HG02763 (cell line): ENCODE results near the gene HDGF.

Experiments used
- ATAC-seq: cut with Tn5 transposase; IDR thresholded peaks from one replicate; pipeline ENCODE4 v1.9.1; 2021; ENCODE audit warnings: mild to moderate bottlenecking, moderate library complexity; ENCODE audit not compliant: unreplicated experiment

HDGF gene

DNA sequence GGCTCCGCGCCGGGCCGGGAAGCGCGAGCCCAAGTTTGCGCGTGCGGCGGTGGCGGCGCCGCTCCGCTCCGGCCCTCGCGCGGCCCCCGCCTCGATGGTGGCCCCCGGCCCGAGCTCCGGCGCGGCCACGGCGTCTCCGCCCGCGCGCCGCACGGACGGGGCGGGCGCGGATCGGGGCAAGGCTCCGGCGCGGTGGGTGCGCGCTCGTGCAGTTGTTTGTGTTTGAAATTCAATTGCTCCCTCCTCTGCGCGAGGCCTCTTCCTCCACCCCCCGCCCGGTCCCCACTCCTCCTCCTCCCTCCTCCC is at the start of gene HDGF:
Gene HDGF (minus strand): TSS at position 225 of the 306 bp plus-strand sequence. CDS start 246 bp downstream, outside the sequence.
- peak; percentile 15 for ATAC-seq

- ATAC-seq, result no peak
Observed at GRCh38 chr1:156797212-156797871, 45.9 kb upstream of the HDGF start.

DNA sequence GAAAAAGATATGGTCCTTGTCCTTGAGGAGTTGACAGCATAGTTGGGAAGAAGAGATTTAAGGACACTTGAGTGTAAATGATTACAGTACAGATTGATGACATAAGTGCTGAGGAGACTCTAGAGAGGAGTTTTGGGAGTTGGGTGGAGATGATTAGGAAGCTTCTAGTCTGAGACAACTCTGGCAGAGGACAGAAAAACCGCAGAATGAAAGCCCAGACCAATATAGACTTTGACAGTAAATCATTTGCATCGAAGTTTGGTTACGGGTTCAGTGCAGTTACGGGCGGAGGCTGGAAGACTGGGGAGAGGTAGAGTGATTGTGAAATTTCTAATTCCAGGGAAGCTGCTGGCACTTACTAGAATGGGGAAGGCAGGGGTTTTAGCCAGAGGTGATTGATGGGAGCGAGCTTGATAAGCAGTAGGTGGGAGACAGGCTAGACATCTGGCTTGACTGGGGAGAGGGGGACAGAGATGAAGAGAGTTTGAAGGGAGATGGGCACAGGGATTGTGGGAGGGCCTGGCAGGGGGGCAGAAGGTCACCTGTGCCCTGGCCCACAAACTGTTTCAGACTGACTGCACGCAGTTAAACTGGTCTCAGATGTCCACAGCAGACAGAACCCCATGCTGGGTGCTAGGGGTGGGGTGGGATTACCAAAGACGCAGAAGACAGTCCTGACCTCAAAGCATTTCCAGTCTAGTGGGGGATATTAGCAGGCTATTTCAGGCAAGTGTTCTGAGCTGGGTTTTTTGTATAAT is 45.0 kb upstream of the HDGF start:
- peak; percentile 41 for ATAC-seq

GRCh38 chr1:156795787-156796186 is 44.3 kb upstream of the HDGF start:
- no peak for ATAC-seq

DNA sequence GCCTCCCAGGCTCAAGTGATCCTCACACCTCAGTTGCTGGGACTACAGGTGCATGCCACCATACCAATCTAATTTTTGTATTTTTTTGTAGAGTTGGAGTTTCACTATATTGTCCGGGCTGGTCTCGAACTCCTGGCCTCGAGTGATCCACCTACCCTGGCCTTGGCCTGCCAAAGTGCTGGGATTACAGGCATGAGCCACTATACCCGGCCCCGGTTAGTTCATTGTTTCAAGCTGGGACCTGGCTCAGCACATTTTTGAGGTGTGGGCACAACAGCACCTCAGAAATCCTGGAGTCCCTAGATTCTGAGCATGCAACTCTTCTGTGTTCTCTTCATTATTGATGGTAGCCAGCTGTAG is 43.9 kb upstream of the HDGF start:
- no peak for ATAC-seq

- no peak for ATAC-seq
Observed at GRCh38 chr1:156794506-156795373, 43.3 kb upstream of the HDGF start.

DNA sequence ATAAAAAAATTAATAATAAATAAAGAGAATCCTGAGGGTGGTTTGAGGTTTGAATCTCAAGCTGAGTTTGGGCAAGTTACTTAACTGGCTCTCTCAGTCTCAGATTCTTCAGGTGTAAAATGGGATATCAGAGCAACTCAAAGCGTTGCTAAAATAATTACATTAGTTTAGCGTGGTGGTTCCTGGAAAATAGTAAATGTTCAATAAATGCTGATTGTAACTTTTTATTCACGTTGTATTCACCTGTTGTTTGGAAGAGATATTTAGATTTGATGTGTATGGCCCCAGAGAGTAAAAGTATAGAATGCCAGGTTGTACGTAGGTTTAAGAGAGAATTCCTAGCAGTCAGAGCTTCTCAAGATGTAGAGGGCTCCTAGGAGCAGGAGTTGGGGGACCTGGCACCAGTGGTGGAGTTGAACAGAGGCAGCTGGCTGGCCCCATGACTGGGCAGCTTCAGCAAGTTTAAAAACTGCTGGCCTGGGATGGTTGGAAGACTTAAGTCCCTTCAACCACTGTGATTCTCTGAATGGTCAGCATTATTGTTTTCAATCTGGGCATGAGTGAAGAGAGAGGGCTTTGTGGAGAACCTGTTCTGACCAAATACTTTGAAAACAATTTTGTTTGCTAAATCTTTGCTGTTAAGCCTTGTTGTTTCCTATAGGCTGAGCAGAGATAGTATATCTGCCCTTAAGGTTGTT is 38.3 kb upstream of the HDGF start:
- ATAC-seq, result no peak

DNA sequence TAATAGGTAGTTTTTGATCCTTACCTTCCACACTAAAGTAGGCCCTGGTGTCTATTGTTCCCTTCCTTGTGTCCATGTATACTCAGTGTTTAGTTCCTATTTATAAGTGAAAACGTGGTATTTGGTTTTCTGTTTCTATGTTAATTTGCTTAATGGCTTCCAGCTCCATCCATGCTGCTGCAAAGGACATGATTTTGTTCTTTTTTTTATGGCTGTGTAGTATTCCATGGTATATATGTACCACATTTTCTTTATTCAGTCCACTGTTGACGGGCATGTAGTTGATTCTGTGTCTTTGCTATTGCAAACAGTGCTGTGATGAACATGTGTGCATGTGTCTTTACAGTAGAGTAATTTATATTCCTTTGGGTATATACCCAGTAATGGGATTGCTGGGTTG is 36.7 kb upstream of the HDGF start:
- no peak for ATAC-seq

- no peak for ATAC-seq
Observed at GRCh38 chr1:156786640-156787039, 35.2 kb upstream of the HDGF start.

DNA sequence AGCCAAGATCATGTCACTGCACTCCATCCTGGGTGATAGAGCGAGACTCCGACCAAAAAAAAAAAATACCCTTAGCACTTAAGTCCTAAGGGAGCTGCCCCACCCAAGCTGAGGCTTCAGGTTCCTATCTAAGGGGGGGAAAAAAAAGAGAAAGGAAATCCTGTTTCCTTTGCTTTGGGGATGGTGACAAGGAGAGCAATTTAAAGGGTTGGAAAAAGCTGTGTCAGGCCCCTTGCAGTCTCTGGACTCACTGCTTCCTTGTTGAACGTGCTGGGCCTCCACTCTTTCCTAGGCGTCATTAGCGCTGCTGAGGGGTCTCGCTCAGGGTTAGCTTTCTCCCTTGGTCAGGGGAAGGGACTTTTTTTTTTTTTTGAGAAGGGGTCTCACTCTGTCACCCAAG is 34.0 kb upstream of the HDGF start:
- ATAC-seq, result no peak

DNA sequence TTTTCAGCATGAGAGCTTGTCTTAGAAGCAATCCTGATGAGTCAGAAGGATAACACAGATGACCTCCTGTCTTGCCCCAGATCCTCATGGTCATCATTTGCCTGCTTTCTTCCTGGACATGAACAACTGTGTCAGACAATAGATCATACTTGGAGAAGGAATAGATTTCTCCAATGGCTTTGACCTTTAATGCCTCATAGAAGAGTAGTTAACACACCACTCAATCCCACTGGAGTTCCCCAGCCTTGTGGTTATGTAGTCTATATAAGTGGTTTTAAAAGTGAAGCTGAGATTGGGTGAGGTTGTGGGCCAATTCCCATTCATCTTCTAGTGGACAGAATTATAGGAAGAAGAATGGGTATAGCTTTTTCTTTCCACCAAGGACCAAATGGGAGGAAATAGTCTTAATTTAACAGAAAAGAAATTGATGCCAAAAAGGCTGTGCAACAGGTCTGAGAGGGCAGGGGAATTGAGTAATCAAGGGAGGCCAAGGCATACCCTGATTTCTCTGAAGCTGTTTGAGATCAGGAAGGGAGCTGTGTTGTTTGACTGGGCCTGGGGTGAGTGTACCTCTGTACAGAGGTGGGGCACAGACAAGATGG is 30.2 kb upstream of the HDGF start:
- ATAC-seq, result no peak

- no peak for ATAC-seq
Observed at GRCh38 chr1:156777573-156777972, 26.1 kb upstream of the HDGF start.

- no peak for ATAC-seq
Observed at GRCh38 chr1:156776942-156777341, 25.5 kb upstream of the HDGF start.

DNA sequence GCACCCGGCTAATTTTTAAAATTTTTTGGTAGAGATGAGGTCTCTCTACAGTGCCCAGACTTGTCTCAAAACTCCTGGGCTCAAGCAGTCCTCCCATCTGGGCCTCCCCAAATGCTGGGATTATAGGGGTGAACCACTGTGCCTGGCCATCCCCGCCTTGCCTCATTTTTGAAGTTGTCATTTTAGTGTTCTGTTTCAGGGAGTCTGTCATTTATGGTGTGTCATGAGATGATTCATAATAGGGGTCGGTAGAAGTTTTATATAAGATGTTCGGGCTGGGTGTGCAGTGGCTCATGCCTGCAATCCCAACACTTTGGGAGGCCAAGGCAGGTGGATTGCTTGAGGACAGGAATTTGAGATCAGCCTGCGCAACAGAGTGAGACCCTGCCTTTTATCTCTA is 24.3 kb upstream of the HDGF start:
- no peak for ATAC-seq

- no peak for ATAC-seq
Observed at GRCh38 chr1:156773607-156774006, 22.1 kb upstream of the HDGF start.

- no peak for ATAC-seq
Observed at GRCh38 chr1:156772728-156773497, 21.4 kb upstream of the HDGF start.

DNA sequence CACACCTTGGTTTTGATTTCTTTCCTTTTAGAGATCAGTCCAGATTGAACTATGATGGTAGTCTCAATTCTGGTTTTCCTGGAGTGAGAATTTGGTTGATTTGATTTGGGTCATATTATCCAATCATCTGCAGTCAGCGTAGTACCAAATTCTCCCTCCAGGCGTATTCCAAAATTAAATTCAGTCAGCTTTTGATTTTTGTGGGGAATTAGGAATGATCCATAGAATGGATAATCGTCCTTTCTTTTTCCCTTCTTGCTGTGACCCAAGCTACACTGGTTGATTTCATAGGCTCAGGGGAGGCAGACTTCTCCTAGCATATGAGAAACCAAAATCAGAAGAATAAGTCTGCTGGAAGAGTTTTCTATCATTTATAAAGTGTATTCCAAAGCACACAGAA is 20.7 kb upstream of the HDGF start:
- no peak for ATAC-seq

- ATAC-seq, result no peak
Observed at GRCh38 chr1:156768610-156769295, 17.3 kb upstream of the HDGF start.

GRCh38 chr1:156767879-156768604 is 16.6 kb upstream of the HDGF start:
- no peak for ATAC-seq
